HCT116 (cell line): Measurements from ENCODE around the gene DOP1A. TPM values are rescaled to one million over a fixed set of nuclear protein-coding genes. Genes with fewer than 3 reads are reported as not detected.

Experiments
- ATAC-seq: fragments of 200-7000 bp; cut with Tn5 transposase; 2 replicates; pipeline ENCODE4 v1.9.1; 2020; ENCODE audit warnings: mild to moderate bottlenecking, moderate library complexity
- BruUV-seq: library from RNA; stranded (reverse); fragments of 400-500 nt; replicated peaks from 2 replicates; lab custom pipeline; 2021; lab: Mats Ljungman, UMichigan
- CTCF ChIA-PET: fragments of 300-600 bp; sonication (Branson Sonifier 250); formaldehyde crosslinking; loops from one replicate; lab custom pipeline; 2021; ENCODE audit warnings: antibody characterized with exemption; lab: Charles Lee
- POLR2A ChIA-PET: fragments of 300-600, 350-600 bp; sonication (Branson Sonifier 250); formaldehyde crosslinking; loops from one replicate; lab custom pipeline; 2021; ENCODE audit warnings: antibody characterized with exemption; lab: Charles Lee
- RAD21 ChIA-PET, 2 experiments: fragments of 300-600 bp; sonication (Branson Sonifier 250); formaldehyde crosslinking; loops; one replicate each; lab custom pipeline; 2023; ENCODE audit warnings: low total read pairs in 2 of 2; ENCODE audit not compliant: uncharacterized antibody in 2 of 2, unreplicated experiment in 2 of 2, low non-redundant PET in 1 of 2; lab: Charles Lee
- DNase-seq: peaks from one replicate; pipeline ENCODE4 v3.0.0-alpha.2; 2010; ENCODE audit warnings: low read depth, low spot score
- H2AFZ ChIP-seq: fragments of 200-600 bp; shearing (Covaris generic), sonication (generic); 2 replicates; pipeline ENCODE4 v1.6.1; 2017; ENCODE audit warnings: low read depth, mixed run types, mixed read lengths, antibody characterized with exemption, low read length; ENCODE audit not compliant: poor library complexity, severe bottlenecking
- H3K27ac ChIP-seq: 2 replicates; pipeline ENCODE4 v1.5.1; 2012; ENCODE audit warnings: low read depth, low read length
- H3K27me3 ChIP-seq: fragments of 200-600 bp; sonication (generic); 2 replicates; pipeline ENCODE4 v1.6.1; 2016; ENCODE audit warnings: mixed run types, low read length, mixed read lengths; ENCODE audit not compliant: insufficient read depth
- H3K36me3 ChIP-seq, 2 experiments: fragments of 200-500 bp in 1 of 2; fragments of 200-600 bp in 1 of 2; sonication (Bioruptor generic) in 1 of 2; sonication (generic) in 1 of 2; 2 replicates each; pipeline versions ENCODE4 v1.5.1 to v1.6.1; 2014 to 2016; ENCODE audit warnings: low read length in 2 of 2, inconsistent platforms in 1 of 2, mixed read lengths in 1 of 2, mixed run types in 1 of 2; ENCODE audit not compliant: insufficient read depth in 2 of 2, control insufficient read depth in 1 of 2
- H3K4me1 ChIP-seq, 2 experiments: fragments of 200-600 bp in 1 of 2; sonication (generic) in 1 of 2; 2 replicates each; pipeline versions ENCODE4 v1.5.1 to v1.6.1; 2012 to 2017; ENCODE audit warnings: low read length in 2 of 2, inconsistent platforms in 1 of 2, mild to moderate bottlenecking in 1 of 2, mixed read lengths in 1 of 2, mixed run types in 1 of 2, moderate library complexity in 1 of 2; ENCODE audit not compliant: insufficient read depth in 2 of 2, control insufficient read depth in 1 of 2
- H3K4me2 ChIP-seq: fragments of 200-600 bp; sonication (generic); 2 replicates; pipeline ENCODE4 v1.6.1; 2017; ENCODE audit warnings: mixed run types, low read length, mixed read lengths
- H3K4me3 ChIP-seq, 2 experiments: fragments of 200-600 bp in 1 of 2; sonication (generic) in 1 of 2; replicated peaks in 1 of 2; 2 replicates each; pipeline ENCODE4 v1.5.1; 2011 to 2016; ENCODE audit warnings: low read length in 2 of 2, control low read depth in 1 of 2, low read depth in 1 of 2, mild to moderate bottlenecking in 1 of 2, mixed read lengths in 1 of 2, mixed run types in 1 of 2
- H3K79me2 ChIP-seq: fragments of 200-600 bp; sonication (generic); 2 replicates; pipeline ENCODE4 v1.6.1; 2017; ENCODE audit warnings: mild to moderate bottlenecking, mixed run types, low read length, moderate library complexity, mixed read lengths; ENCODE audit not compliant: insufficient read depth
- H3K9ac ChIP-seq: fragments of 200-600 bp; sonication (generic); 2 replicates; pipeline ENCODE4 v1.6.1; 2016; ENCODE audit warnings: low read length, mixed read lengths
- H3K9me2 ChIP-seq: fragments of 200-600 bp; sonication (generic), shearing (Covaris generic); 2 replicates; pipeline ENCODE4 v1.6.1; 2017; ENCODE audit warnings: mixed run types, mild to moderate bottlenecking, moderate library complexity; ENCODE audit not compliant: insufficient read depth
- H3K9me3 ChIP-seq, 2 experiments: fragments of 200-500 bp in 1 of 2; fragments of 200-600 bp in 1 of 2; sonication (Bioruptor generic) in 1 of 2; sonication (generic) in 1 of 2; 2 replicates each; pipeline ENCODE4 v1.6.1; 2014 to 2017; ENCODE audit warnings: low read length in 2 of 2, mixed read lengths in 2 of 2, inconsistent platforms in 1 of 2, low read depth in 1 of 2, mild to moderate bottlenecking in 1 of 2, mixed run types in 1 of 2, moderate library complexity in 1 of 2; ENCODE audit not compliant: control insufficient read depth in 1 of 2, insufficient read depth in 1 of 2
- H4K20me1 ChIP-seq: fragments of 200-600 bp; sonication (generic), shearing (Covaris generic); 2 replicates; pipeline ENCODE4 v1.6.1; 2017; ENCODE audit warnings: mixed run types, mild to moderate bottlenecking, moderate library complexity; ENCODE audit not compliant: insufficient read depth
- ATF3 ChIP-seq: IDR thresholded peaks from 2 replicates; pipeline ENCODE4 v1.6.1; 2012
- CBX3 ChIP-seq: IDR thresholded peaks from 2 replicates; pipeline ENCODE4 v1.6.1; 2012; ENCODE audit warnings: low read depth
- CEBPB ChIP-seq: IDR thresholded peaks from 2 replicates; pipeline ENCODE4 v1.6.1; 2012; ENCODE audit warnings: low read depth
- ELF1 ChIP-seq: IDR thresholded peaks from 2 replicates; pipeline ENCODE4 v1.6.1; 2012; ENCODE audit warnings: low read depth, borderline replicate concordance
- MAX ChIP-seq: IDR thresholded peaks from 2 replicates; pipeline ENCODE4 v1.6.1; 2012
- POLR2A ChIP-seq: IDR thresholded peaks from 2 replicates; pipeline ENCODE4 v1.7.0; 2011; ENCODE audit warnings: borderline replicate concordance; ENCODE audit not compliant: insufficient read depth, insufficient read length; ENCODE audit errors: extremely low read depth
- POLR2AphosphoS5 ChIP-seq: IDR thresholded peaks from 2 replicates; pipeline ENCODE4 v1.6.1; 2011; ENCODE audit warnings: mild to moderate bottlenecking, low read depth, low read length, moderate library complexity
- REST ChIP-seq: IDR thresholded peaks from 2 replicates; pipeline ENCODE4 v1.6.1; 2012; ENCODE audit warnings: low read depth
- SIN3A ChIP-seq: IDR thresholded peaks from 2 replicates; pipeline ENCODE4 v1.6.1; 2012; ENCODE audit warnings: low read depth
- SP1 ChIP-seq: IDR thresholded peaks from 2 replicates; pipeline ENCODE4 v1.6.1; 2012; ENCODE audit warnings: low read depth
- ZBTB33 ChIP-seq: IDR thresholded peaks from 2 replicates; pipeline ENCODE4 v1.6.1; 2011; ENCODE audit warnings: mild to moderate bottlenecking, low read length, moderate library complexity; ENCODE audit not compliant: insufficient replicate concordance; ENCODE audit errors: extremely low read depth
- ZFX ChIP-seq: fragments of 450-650 bp; IDR thresholded peaks from 2 replicates; pipeline ENCODE4 v1.6.1; 2017
- intact Hi-C: fragments of 100-400 bp; cut with micrococcal nuclease; formaldehyde crosslinking; loops from 2 replicates; pipeline ENCODE4 v1.10.0; 2022
- total RNA-seq: library from RNA; stranded (reverse); gene quantifications from one replicate; pipeline ENCODE4 v1.2.1, GENCODE V29; 2021; ENCODE audit not compliant: unreplicated experiment

DOP1A gene
- total RNA-seq, 1 experiment from 2014 or later, result 7.1 TPM

- TF ChIP-seq SP1 (no peak), POLR2A (no peak), REST (no peak)
- intact Hi-C loops, result no loop called here
- ChIA-PET CTCF (interaction anchor here (1.7 kb wide), 1 partner anchor 118 kb away, joined by 5 read pairs; the partner anchor contains the start of gene DOP1A), POLR2A (no interaction called here), RAD21 (no interaction called here)
- Histone ChIP-seq H3K36me3 (peaks cover 34 to 40% of the 10 kb centered on the region in 2 experiments), H4K20me1 (no peaks in the 10 kb centered on the region), H3K9me2 (no peaks in the 10 kb centered on the region), H3K79me2 (peaks cover 9% of the 10 kb centered on the region), H3K9ac (no peak overlapping the region), H3K9me3 (no peaks in the 10 kb centered on the region), H3K4me2 (no peak overlapping the region), H3K4me1 (no peaks in the 10 kb centered on the region), H3K27ac (no peak overlapping the region), H3K4me3 (no peak overlapping the region), H2AFZ (no peak overlapping the region), H3K27me3 (no peaks in the 10 kb centered on the region)
- ATAC-seq, result no peak
- no TSS peak for BruUV-seq
- no peak for DNase-seq
Observed at GRCh38 chr6:83185096-83185495, 117.6 kb downstream of the DOP1A start.

GRCh38 chr6:83188501-83188900, 121.0 kb downstream of the DOP1A start:
- H3K36me3 ChIP-seq, result peaks cover 20 to 23% of the 10 kb centered on the region in 2 experiments
- no peaks in the 10 kb centered on the region for H3K27me3 ChIP-seq
- peaks cover 0 to 4% of the 10 kb centered on the region in 2 experiments; a peak in 3 of 4 replicates for H3K4me1 ChIP-seq
- no peak overlapping the region for H2AFZ ChIP-seq
- ChIA-PET RAD21 (no interaction called here), POLR2A (no interaction called here), CTCF (no interaction called here)
- H4K20me1 ChIP-seq, result no peaks in the 10 kb centered on the region; the same call in 1 of the 2 replicates
- no peak overlapping the region for H3K4me2 ChIP-seq
- intact Hi-C loops, result no loop called here
- BruUV-seq, result no TSS peak
- H3K9me3 ChIP-seq, result no peaks in the 10 kb centered on the region
- H3K9me2 ChIP-seq, result no peaks in the 10 kb centered on the region
- TF ChIP-seq POLR2AphosphoS5, result no peak
- TF ChIP-seq SIN3A, result no peak
- TF ChIP-seq CBX3, result no peak
- no peak for TF ChIP-seq MAX
- TF ChIP-seq ELF1, result no peak
- no peak for TF ChIP-seq ZBTB33
- no peak for TF ChIP-seq ZFX
- TF ChIP-seq CEBPB, result no peak
- TF ChIP-seq ATF3, result no peak
- ATAC-seq (no peak), DNase-seq (no peak)
- H3K9ac ChIP-seq, result no peak overlapping the region
- no peak overlapping the region for H3K4me3 ChIP-seq
- H3K27ac ChIP-seq, result no peak overlapping the region
- peaks cover 38% of the 10 kb centered on the region for H3K79me2 ChIP-seq
